Testis (tissue), 3 donors: ENCODE data around the gene CACNA1I. TPM values are rescaled to one million over a fixed set of nuclear protein-coding genes. Genes with fewer than 3 reads are reported as not detected.

ENCODE experiments used
- DNase-seq: peaks from one replicate; pipeline ENCODE4 v3.0.0-alpha.2; 2019
- H3K27ac ChIP-seq, 2 donors: fragments of 200-600 bp; sonication (generic); one replicate each; pipeline ENCODE4 v1.5.1; 2019
- H3K27me3 ChIP-seq: fragments of 200-600 bp; sonication (generic); one replicate; pipeline ENCODE4 v1.5.1; 2019
- H3K36me3 ChIP-seq: fragments of 200-600 bp; sonication (generic); one replicate; pipeline ENCODE4 v1.5.1; 2017; ENCODE audit warnings: low read depth; ENCODE audit errors: missing control alignments
- H3K4me1 ChIP-seq: fragments of 200-600 bp; sonication (generic); one replicate; pipeline ENCODE4 v1.5.1; 2019
- H3K4me3 ChIP-seq, 2 donors: fragments of 200-600 bp; sonication (generic); one replicate each; pipeline ENCODE4 v1.5.1; 2017 to 2019
- H3K9me3 ChIP-seq: fragments of 200-600 bp; sonication (generic); one replicate; pipeline ENCODE4 v1.5.1; 2017
- POLR2A ChIP-seq: fragments of 450-650 bp; IDR thresholded peaks from one replicate; pipeline ENCODE4 v1.6.1; 2017; ENCODE audit warnings: antibody characterized with exemption, mild to moderate bottlenecking, moderate library complexity
- WGBS, 2 donors: methylation state at CpG; one replicate each; pipeline ENCODE4 v1.1.5; 2018; 5-methylcytosine and 5-hydroxymethylcytosine counted together
- intact Hi-C: fragments of 100-400 bp; cut with DNase I; formaldehyde crosslinking; loops from one replicate; pipeline ENCODE4 v1.15.1; 2023; ENCODE audit warnings: low total_unique reads
- polyA plus RNA-seq: library from polyadenylated mRNA; stranded (reverse); fragments of 350-450 nt; fragmentation: Illumina TruSeq; extraction: RNeasy Lipid Tissue Mini Kit (QIAGEN cat#74804); gene quantifications from one replicate; pipeline ENCODE4 v1.2.3, GENCODE V29; 2014; ENCODE audit warnings: low read depth, low replicate concordance; ENCODE audit not compliant: insufficient read depth
- total RNA-seq, 2 donors: library from RNA; depleted of rRNA; stranded (reverse); fragments of >200 nt; gene quantifications; one replicate each; pipeline ENCODE4 v1.2.3, GENCODE V29; 2016
- TF ChIP-seq, protein P1 (sequence below), 3 experiments: fragments of 450-650 bp in 2 of 3; fragments of 200-600 bp in 1 of 3; sonication (generic) in 1 of 3; IDR thresholded peaks; one replicate each; pipeline ENCODE4 v1.5.1; 2016 to 2019; ENCODE audit warnings: antibody characterized with exemption in 3 of 3, mild to moderate bottlenecking in 2 of 3, moderate library complexity in 1 of 3

The CACNA1I gene
- total and polyA plus RNA-seq, 3 donors from 2014 or later = 1.3 to 2.0 (median 1.7) TPM

DNA sequence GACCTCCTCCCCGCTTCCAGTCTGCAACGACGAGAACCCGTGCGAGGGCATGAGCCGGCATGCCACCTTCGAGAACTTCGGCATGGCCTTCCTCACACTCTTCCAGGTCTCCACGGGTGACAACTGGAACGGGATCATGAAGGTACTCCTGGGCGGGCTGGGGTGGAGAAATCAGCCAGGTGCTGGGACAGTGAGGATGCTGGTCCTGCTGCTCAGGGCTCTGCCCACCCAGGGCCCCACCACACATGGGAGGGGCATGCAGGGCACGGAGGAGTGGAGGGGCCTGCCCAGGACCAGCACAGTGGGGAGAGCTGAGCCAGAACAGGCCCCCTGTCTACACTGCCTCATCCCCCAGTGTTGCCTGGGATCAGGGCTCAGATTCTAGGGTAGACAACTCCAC is 107.4 kb downstream of the CACNA1I start:
- Histone ChIP-seq H3K9me3 (no peaks in the 10 kb centered on the region), H3K4me3 (no peak overlapping the region), H3K4me1 (no peaks in the 10 kb centered on the region), H3K27ac (no peak overlapping the region), H3K36me3 (no peaks in the 10 kb centered on the region), H3K27me3 (no peaks in the 10 kb centered on the region)
- WGBS, 2 donors = 94 to 95% methylated on average over 7 to 12 of the region's 12 CpGs
- intact Hi-C loops = no loop called here
- TF ChIP-seq, protein P1, sequence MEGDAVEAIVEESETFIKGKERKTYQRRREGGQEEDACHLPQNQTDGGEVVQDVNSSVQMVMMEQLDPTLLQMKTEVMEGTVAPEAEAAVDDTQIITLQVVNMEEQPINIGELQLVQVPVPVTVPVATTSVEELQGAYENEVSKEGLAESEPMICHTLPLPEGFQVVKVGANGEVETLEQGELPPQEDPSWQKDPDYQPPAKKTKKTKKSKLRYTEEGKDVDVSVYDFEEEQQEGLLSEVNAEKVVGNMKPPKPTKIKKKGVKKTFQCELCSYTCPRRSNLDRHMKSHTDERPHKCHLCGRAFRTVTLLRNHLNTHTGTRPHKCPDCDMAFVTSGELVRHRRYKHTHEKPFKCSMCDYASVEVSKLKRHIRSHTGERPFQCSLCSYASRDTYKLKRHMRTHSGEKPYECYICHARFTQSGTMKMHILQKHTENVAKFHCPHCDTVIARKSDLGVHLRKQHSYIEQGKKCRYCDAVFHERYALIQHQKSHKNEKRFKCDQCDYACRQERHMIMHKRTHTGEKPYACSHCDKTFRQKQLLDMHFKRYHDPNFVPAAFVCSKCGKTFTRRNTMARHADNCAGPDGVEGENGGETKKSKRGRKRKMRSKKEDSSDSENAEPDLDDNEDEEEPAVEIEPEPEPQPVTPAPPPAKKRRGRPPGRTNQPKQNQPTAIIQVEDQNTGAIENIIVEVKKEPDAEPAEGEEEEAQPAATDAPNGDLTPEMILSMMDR (IDR thresholded peaks at IDR 0.05) = no peak
- no peak for TF ChIP-seq POLR2A
- no peak for DNase-seq

DNA sequence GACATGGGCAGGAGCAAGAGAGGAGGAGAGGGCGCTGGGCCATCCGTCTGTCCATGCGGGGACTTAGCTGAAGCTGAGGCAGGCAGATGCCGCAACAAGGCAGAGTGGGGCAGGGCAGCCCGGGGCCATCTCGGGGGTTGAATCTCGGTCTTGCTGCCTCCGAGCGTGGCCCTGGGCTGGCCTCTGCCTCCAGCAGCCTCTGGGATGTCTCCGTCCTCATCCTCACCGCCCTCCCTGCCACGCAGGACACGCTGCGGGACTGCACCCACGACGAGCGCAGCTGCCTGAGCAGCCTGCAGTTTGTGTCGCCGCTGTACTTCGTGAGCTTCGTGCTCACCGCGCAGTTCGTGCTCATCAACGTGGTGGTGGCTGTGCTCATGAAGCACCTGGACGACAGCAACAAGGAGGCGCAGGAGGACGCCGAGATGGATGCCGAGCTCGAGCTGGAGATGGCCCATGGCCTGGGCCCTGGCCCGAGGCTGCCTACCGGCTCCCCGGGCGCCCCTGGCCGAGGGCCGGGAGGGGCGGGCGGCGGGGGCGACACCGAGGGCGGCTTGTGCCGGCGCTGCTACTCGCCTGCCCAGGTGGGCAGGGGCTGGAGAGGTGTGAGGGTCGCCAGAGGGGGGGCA is 108.4 kb downstream of the CACNA1I start:
- H3K36me3 ChIP-seq = no peaks in the 10 kb centered on the region
- intact Hi-C loops = no loop called here
- H3K27me3 ChIP-seq = no peaks in the 10 kb centered on the region
- no peaks in the 10 kb centered on the region for H3K4me1 ChIP-seq
- WGBS, 2 donors = 92 to 94% methylated on average over 25 to 47 of the region's 47 CpGs
- no peaks in the 10 kb centered on the region for H3K9me3 ChIP-seq
- H3K27ac ChIP-seq = no peak overlapping the region
- H3K4me3 ChIP-seq = no peak overlapping the region
- no peak for DNase-seq
- TF ChIP-seq, protein P1 (IDR thresholded peaks at IDR 0.05) = no peak
- no peak for TF ChIP-seq POLR2A

DNA sequence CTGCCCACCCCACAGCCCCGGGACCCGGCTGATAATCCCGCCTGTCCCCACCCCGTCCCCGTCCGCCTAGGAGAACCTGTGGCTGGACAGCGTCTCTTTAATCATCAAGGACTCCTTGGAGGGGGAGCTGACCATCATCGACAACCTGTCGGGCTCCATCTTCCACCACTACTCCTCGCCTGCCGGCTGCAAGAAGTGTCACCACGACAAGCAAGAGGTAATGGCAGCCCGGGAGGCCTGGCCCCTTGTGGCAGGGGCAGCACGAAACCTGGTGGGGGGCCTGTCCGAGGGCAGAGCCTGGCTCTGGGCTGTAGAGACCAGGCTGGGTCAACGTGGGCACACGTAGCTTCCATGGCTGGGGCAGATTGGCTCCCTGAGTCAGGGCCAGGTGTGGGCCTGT is 109.1 kb downstream of the CACNA1I start:
- H3K36me3 ChIP-seq = no peaks in the 10 kb centered on the region
- TF ChIP-seq POLR2A = no peak
- TF ChIP-seq, protein P1 (IDR thresholded peaks at IDR 0.05) = no peak
- 86 to 98% methylated on average over 10 to 15 of the region's 17 CpGs for WGBS, 2 donors
- DNase-seq = no peak
- H3K4me1 ChIP-seq = no peaks in the 10 kb centered on the region
- H3K9me3 ChIP-seq = no peaks in the 10 kb centered on the region
- intact Hi-C loops = no loop called here
- H3K27ac ChIP-seq = no peak overlapping the region
- no peaks in the 10 kb centered on the region for H3K27me3 ChIP-seq
- no peak overlapping the region for H3K4me3 ChIP-seq

DNA sequence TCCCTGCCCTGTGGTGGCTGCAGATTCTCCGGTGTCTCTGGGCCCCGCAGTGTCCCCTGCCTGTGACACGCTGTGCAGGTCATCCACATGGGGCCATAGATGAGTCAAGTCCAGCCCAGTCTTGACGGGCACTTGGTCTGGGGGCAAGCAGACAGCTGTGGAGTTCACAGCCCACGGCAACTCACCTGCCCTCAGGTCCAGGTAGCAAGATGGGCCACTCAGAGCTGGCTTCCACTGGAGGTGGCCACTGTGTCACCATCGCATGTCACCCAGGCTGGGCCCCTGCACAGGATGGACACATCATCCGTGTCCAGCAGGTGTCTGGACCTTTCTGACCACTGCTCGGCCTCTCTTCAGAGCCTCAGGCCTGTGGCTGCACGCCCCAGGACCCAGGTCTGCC is 109.9 kb downstream of the CACNA1I start:
- Histone ChIP-seq H3K27ac (no peak overlapping the region), H3K27me3 (no peaks in the 10 kb centered on the region), H3K36me3 (no peaks in the 10 kb centered on the region), H3K4me1 (no peaks in the 10 kb centered on the region), H3K4me3 (no peak overlapping the region), H3K9me3 (no peaks in the 10 kb centered on the region)
- 91 to 97% methylated on average over 4 to 9 of the region's 9 CpGs for WGBS, 2 donors
- DNase-seq = no peak
- TF ChIP-seq, protein P1 (IDR thresholded peaks at IDR 0.05) = no peak
- TF ChIP-seq POLR2A = no peak
- intact Hi-C loops = no loop called here
